Activated T-helper 1 cell treated with anti-CD3 and anti-CD28 coated beads, Interleukin-2, amount 50 U/mL, for 16 hours (primary cell): ENCODE measurements around the gene FNBP1L.

Experiments
- DNase-seq, 2 donors: peaks; one replicate each; pipeline ENCODE4 v3.0.0-alpha.2; 2020; ENCODE audit warnings: low read depth in 1 of 2, low spot score in 1 of 2

Gene FNBP1L

DNA sequence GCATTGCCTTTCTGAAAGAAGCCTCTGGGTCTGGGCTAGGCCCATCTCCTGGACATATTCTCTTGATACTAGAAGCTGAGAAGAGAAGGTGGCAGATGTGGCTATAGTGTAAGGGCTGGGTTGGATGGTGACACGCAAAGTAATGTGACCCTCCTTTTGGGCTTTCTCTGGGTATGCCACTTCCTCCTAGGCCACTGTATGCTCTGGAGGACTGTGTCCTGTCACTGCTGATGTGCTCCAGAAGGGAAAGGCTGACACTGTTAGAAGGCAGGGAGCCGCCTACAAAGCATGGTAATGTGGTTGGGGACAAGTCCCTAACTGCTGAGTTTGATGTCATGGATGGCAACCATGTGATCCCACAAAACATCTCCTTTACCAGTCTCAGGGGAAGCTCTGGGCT lies 121.6 kb downstream of the FNBP1L start:
- DNase-seq = no peak

DNA sequence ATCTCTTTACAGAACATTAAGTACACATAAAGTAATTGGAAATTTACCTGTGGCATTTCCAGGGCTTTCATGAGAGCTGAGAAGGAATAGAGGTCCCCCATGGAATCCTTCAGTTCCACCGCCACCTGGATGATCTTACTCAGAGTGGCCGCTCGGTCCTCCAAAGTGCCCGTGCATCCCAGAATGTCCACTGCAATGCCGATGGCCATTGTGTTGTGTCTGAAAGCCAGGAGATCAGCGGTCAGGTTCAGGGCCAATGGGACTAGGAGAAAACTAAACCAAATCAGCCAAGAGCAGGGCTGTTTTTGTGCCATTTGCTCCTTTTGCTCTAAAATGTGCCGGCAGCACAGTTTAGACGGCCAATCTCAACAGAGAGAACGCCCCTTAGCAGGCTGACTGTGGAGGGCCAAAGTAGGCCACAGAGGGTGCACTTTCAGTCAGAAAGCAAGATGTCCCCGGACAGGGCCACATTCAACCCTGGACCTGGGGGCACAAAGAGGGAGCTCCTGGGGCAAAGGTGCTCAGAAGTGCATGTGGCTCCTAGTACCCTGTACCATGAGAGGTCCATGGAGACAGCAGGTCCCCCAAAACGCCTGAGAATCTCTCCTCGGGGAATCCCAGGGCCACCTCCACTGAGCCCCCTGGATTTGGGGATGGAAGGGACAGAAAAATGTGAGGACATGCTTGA lies 123.8 kb downstream of the FNBP1L start:
- no peak for DNase-seq

DNA sequence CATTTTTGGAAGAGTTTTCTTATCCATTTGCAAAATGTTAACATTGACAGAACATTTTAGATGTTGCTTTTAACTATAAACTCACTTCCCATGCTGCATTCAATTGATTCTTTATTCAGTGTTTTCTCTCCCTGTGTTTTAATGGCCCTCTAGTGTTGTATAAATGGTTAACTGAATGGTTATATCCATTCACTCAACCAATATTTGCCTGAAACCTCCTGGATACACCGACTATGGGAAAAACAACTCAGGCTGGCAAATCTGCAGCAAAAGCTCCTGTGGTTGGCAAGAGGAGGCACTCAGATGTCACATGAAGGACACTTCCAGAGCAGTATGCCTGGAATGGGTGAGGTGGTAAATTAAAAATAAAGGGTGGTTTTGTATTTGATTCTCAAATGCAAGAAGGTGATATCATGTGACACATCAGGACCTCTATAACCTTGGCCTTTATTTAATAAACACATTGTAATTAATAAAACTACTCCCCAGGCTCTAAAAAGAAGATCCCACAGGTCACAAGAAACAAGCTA lies 126.1 kb downstream of the FNBP1L start:
- DNase-seq = no peak

DNA sequence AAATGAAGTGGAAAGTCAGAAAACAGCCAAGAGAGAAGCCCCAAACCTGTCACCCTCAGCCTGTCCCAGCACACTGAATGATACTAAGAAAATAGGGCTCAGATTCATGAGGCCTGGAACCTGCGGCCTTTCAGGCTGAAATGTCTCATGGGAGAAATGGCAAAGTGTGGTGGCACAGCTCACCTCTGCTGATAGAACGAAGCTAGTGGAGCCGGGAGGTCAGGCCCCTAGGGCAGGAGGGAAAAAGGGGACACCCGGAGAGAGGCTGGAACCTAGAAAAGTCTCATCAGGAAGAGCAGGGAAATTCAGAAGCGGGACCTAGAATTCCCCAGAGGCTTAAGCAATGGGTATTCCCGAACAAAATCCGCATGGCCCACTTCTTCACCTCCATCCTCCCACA lies 126.6 kb downstream of the FNBP1L start:
- no peak for DNase-seq

DNA sequence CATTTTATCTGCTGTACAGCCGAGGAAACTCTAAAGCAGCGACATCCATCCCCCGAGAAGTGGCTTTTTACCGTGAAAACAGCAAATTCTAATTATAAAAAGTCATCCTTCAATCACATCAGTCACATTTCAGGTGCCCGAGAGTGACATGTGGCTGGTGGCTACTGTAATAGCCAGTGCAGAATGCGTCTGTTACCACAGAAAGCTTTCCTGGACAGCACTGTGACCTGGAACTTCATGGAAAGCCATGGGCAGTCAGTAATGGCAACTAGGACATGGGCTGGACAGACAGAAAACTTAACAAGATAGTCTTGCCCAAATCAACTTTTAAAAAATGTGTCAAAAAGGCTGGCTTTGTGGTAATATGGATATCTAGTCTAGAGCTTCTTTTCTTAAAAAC lies 127.1 kb downstream of the FNBP1L start:
- DNase-seq = no peak

DNA sequence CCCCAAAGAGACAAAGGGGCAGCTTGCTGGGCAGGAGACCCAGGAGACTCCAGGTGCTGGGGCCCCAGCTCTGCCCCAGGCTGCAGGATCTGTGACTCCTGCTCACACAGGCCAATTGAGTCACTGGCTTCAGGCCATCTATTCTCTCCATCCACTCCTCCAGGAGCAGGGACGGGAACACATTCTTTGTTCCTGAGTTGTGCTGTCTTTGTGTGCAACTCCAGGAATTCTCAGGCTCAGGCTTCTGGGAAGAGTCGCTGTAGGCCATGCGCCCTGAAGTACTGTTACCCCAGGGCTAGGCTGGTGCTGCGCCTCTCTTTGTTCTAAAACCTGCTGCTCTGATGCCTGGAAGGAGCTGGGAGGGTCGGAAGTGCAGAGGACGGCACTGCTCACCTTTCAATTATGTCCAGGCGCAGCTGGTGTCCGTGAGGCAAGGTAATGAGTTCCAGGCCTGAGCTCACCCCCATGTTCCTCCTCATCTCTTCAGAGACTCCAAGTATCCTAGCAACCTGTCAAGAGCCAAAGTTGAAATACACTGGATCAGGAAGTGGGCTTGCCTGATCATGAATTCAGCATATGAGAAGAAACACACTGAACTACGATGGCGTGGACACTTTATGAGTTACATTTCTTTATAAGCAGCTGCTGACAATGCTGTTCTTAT lies 127.8 kb downstream of the FNBP1L start:
- no peak for DNase-seq

DNA sequence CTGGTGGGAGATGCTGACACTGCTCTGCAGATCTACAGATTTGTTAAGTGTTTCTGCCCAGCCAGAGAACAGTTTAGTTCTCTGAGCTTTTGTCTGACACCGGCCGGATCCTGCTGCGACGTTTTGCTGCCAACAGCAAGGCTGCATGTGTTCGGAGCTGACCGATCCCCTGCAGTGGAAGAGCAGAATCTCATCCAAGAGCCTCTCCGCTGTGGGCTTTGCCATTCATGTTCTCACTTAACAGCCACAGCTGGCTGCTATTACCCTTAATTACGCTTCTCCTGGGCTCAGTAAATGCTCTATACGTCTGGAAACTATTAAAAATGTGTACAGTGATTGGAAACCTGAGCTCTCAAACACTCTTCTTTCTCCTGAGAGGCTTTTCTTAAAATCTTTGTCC lies 128.4 kb downstream of the FNBP1L start:
- DNase-seq = no peak

DNA sequence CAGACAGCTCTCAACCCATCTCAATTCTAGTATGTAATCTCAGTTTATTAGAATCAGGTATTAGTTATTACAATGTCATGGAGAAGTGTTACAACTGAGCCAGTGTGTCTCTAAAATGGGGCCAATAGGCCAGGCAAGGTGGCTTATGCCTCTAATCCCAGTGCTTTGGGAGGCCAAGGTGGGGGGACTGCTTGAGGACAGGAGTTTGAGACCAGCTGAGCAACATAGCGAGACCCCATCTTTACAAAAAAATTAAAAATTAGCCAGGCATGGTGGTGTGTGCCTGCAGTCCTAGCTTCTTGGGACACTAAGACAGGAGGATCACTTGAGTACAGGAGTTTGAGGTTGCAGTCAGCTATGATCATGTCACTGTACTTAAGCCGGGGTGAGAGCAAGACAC lies 128.8 kb downstream of the FNBP1L start:
- DNase-seq = no peak

DNA sequence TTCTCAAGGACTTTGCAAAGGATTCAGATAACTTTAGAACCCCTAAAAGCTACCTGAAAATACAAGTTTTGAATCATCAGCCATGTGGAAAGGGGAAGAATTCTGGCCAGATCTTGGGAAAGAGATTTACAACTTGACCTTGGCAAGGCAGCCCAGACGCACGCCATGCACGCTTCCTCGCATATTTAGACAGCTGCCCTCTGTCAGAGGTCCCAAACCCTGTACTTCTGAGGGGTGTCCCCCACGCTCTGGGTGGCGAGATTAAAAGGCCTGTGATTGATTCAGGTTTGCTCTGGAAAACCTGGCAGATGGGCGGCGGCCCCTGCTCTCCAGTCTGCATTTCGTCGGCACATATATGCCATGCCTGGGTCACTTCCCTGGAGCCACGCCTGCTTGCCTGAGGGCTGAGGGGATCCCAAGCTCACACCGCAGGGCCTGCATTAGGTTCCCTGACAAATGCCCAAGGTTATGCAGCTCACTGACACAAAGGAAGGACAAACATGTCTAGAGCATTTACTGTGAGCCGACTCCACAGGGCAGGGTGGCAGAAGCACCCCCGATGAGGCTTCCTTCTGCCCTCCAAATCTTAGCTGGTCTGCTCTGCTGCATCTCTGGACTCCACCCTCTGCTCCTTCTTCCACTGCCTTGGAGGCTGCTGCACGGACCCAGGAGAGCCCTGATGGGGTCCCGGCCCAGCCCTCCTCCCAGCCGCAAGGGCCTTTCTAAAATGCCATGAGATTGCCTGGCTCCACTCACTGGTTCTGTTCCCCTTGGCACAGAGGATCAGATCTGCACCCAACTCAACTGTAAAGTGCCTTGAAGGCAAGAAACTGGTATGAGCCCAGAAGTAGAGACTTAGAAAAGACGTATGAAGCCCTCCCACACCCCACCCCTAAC lies 129.9 kb downstream of the FNBP1L start:
- DNase-seq = no peak

DNA sequence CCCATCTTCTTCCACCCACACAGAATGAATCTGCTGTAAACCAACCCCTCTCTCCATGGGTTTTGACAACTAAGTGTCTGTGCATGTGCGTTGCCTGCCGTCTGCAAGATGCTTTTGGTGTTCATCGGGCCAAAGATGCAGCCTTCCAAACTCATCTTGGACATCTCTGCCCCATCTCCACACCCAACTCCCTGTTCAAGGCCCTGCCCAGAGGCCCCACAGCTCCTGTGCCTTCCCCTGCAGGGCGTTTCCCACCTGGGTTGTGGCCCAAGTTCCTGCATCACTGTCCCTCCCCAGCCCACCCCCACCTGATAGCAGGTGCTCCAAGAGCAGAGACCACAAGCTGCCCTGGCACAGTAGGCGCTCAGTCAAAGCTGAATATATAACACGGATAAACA lies 130.5 kb downstream of the FNBP1L start:
- DNase-seq = no peak

DNA sequence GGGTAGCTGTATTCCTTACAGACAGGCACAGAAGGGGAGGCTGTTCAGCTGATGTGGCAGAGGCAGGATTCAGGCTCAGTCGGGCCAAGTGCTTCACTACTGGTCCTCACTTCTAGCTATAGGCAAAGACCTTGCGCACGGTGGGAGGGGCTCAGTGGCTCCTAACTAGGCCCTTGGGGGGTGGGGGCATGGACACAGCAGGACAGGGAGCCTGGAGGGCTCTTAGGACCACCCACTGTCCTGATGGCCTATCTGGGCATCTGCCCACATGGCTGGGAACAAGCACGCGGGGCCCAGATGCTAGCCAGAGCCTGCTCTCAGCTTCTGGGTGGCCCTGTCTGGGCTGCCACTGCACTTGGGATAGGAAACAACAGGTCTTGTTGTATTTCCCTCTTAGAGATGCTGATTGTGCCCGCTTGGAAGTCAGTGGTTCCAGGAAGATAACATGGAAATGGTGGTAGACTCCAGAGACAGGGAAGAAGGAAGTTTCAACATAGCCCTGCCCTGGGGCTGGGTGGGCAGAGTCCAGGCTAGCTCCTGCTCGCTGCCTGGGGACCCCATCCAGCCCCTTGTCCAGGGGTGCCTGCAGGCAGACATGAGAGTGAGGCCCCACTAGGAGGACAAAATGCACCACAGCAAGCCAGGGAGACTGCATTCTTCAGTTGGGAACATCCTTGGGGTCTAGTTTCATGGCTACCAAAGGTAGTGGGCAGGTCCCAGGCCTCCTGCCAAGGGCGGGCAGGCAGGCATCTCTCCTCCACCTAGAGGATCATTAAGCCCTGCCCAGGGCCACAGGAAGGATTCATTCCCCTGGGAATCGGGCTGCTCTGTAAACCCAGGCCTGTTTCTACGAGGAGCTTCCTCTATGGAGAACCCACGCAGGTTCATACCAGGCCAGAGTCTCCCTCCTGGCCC lies 131.2 kb downstream of the FNBP1L start:
- no peak for DNase-seq

DNA sequence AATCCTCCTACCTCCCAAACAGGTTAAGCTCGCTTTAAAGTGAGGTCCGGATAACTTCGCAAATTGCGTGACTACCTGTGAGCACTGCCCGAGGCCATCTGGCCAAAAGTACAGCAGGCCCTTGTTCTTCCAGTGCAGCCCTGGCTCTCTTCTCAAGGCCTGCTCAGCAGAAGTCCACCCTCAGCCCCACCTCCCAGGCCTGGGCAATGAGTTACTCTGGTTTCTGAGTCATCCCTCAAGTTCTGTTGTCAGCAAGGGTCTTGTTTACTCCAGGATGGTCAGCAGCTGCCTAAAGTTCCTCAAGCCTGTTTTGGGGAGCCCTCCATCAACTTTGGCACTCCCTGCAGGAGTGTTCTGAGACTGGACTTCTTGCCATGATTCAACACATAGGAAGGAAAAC lies 132.0 kb downstream of the FNBP1L start:
- no peak for DNase-seq

DNA sequence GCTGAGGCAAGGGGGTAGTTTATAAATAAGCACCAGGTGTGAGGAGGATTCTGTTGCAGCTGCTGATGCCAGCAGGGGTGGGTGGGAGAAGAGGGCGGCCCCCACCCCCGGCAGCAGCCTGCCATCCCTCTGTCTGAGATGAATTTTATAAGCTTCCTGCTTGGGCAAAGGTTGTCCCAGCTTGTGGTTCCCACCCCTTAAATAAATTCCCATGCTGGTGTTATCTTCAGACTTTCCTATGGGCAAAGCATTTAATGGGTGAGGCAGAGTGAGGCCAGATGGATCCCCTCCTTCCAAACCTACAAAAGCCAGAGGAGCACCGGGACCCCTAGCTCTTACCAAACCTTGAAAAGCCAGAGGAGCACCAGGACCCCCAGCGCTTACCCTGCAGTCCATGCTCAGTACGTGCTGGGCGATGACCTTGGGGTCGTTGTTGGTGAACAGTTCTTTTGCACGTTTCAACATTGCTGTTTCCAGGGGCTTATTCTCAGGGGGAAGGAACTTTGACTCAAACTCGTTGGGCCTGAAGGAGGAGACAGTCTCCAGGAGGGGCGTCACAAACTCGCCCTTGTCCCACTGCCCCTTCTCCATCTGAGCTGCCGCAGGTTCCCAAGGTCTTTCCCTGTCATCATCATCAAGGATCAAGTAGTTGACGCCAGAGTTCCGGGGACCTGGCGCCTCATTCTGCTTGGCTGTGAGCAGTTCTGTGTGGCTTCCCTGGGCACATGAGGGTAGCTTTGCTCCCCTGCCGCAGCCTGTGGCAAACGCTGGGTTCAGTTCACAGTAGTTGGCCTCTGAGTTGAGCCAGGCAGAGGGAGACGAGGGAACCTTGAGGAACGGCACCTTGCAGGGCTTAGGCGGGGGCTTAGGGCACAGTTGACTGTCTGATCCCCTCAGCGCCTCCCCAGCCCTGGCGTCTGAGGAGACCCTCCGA lies 134.3 kb downstream of the FNBP1L start:
- DNase-seq = no peak

DNA sequence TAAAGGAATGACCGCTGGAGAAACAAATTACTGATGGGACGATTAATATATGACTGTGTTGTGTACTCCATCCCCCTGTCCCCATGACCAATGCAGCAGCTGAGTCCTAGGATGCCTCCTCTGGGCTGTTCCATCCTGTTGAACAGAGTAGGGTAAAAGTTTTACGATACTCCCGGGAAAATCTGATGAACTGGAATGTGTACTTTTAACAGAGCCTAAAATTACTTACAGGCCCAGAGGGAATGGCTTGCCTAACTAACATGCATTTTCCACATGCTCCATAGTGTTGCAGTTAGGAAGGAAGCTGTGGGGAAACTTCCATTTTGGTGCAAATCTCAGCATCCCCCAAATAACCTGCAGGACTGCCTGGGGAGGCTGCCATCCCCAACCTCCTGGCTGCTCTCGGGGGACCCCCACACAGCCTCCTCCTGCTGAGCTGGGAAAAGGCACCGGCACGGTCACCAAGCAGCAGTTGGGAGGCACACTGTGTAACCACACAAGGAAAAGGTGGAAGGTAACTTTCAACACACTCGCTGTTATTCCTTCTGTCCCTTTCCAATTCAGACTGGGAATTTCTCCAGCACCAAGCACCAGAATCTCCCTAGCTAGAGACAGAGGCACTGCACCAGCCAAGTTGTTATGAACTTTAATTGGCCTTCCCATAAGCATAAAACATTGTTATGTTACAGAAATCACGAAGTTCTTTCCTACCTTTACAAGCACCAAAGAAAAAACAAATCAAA lies 136.5 kb downstream of the FNBP1L start:
- no peak for DNase-seq

DNA sequence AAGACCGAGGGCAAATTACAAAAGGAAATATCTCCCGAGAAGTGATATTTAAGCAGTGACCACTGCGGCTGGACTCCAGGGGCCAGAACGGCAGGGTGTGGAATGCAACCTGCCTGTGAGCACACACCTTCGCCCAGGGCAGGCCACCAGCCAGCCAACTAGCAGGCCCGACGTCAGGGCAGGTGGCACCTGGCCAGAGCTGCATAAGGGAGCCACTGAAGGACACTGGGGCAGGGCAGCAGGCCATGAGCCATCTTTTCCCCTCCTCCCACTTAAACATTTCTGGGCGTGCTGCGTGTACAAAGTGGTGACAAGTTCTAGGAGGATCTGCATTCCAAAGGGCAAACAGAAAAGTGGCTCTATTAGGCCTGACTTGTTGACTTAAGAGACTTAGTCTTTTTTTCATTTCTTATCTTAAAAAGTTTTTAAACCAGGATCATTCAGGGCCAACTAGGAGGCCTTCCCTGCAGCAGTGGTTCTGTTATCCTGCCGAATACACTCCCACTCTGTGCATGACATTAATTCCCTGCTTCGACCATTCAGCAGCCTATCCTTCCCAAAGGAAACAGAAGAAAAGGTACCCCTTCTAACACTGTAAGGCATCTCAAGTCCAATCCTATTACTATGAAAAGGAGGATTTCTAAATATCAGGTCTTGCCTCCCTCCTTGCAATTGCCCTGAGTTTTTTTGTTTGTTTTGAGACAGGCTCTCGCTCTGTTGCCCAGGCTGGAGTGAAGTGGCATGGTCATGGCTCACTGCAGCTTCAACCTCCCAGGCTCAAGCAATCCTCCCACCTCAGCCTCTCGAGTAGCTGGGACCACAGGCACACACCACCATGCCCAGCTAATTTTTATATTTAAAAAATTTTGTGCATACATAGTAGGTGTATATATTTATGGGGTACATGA lies 137.4 kb downstream of the FNBP1L start:
- DNase-seq = no peak

DNA sequence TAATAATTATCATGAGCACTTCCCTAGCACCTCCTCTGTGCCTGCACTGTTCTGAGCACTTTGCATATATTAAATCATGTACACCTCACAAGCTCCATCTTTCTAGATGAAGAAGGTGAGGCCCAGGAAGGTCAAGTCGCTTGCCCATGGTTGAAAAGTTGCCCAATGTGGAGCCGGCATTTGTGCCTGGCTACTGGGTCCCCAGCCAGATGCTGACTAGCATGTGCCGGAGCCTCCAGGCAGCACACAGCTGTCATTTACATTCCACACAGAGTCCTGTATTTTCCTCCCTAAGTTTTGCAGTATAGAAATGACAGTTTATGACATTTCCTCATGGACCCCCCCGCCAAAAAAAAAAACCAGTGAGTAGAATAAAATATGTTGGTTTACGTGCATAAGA lies 139.4 kb downstream of the FNBP1L start:
- no peak for DNase-seq

DNA sequence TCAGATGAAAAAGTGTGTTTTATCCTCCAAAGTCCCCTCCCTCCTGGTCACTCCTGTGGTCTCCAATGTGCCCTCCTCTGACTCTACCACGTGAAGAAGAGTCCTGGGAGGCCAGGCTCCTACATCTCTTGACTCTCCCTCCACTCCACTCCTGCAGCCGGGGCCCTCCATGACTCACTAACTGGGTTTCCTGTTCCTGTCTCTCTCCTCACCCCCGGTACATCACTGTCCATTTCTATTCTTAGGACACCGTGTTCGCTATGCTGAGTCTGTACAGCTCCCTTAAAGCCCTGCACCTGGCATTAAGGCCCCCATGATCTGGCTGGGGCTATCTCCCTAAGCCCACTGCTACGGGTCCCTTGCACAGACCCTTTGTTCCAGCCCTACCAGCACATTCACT lies 140.3 kb downstream of the FNBP1L start:
- DNase-seq = no peak

DNA sequence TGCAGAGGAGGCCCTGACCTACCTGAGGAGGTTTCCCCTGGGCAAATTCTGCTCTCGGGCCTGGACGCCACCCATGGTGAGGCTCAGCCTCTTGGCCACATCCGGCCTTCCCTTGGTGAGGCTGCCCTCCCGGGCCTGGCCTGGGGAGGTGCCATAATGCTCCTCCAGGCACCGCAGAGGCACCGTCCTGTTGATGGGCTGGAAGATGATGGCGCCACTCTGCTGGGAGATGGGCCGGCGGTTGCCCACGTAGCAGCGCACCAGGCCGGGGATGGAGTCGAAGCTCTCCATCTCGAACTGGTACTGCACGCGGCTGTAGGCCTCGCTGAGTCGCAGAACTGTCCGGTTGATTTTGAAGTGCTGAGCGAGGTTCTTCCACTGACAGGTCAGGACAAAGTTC lies 141.0 kb downstream of the FNBP1L start:
- DNase-seq = no peak
